GM12878 (cell line): ENCODE measurements around the gene PPP1R26. TPM values are rescaled to one million over a fixed set of nuclear protein-coding genes. Genes with fewer than 3 reads are reported as not detected.

Experiments
- MTA3 ChIP-seq: IDR thresholded peaks from 2 replicates; pipeline ENCODE4 v1.6.1; 2012; ENCODE audit warnings: low read length, inconsistent platforms, borderline replicate concordance
- NRF1 ChIP-seq: conservative IDR thresholded peaks from 2 replicates; pipeline ENCODE4 v1.6.1; 2011; ENCODE audit warnings: mild to moderate bottlenecking, low read depth, low read length, improper control_type of control experiment
- SIX5 ChIP-seq: IDR thresholded peaks from 2 replicates; pipeline ENCODE4 v1.6.1; 2011; ENCODE audit warnings: mild to moderate bottlenecking, low read depth, low read length, moderate library complexity; ENCODE audit not compliant: severe bottlenecking
- TCF3 ChIP-seq: IDR thresholded peaks from 2 replicates; pipeline ENCODE4 v1.6.1; 2012; ENCODE audit warnings: low read depth, mild to moderate bottlenecking, low read length, borderline replicate concordance; ENCODE audit not compliant: insufficient read depth
- TCF7 ChIP-seq: IDR thresholded peaks from 2 replicates; pipeline ENCODE4 v1.6.1; 2014; ENCODE audit warnings: antibody characterized with exemption, borderline replicate concordance
- polyA plus RNA-seq, 11 experiments: library from polyadenylated mRNA; depleted of rRNA in 4 of 11; unstranded in 6 of 11; stranded (reverse) in 5 of 11; fragments of >200 nt; fragmentation: Nextera tagmentation in 4 of 11; fragmentation: Illumina TruSeq in 1 of 11; extraction: Ambion mirVana in 4 of 11; extraction: Trizol in 1 of 11; gene quantifications; 1 replicate in 1 of 11; 2 replicates in 10 of 11; pipeline versions ENCODE4 v1.2.1 to v1.2.3, GENCODE V29; 2011 to 2016; ENCODE audit warnings: inconsistent platforms in 2 of 11, missing spikeins in 2 of 11, low read depth in 1 of 11
- total RNA-seq, 4 experiments: library from RNA; depleted of rRNA in 3 of 4; stranded (reverse); fragments of >200 nt in 3 of 4; fragmentation: Illumina TruSeq in 1 of 4; extraction: Trizol in 1 of 4; gene quantifications; 2 replicates each; pipeline versions ENCODE4 v1.2.1 to v1.2.3, GENCODE V29; 2013 to 2021
- TF ChIP-seq, protein P1 (sequence below): fragments of 150-350 bp; IDR thresholded peaks from 2 replicates; pipeline ENCODE4 v1.6.1; 2016; ENCODE audit warnings: low read depth, low read length
- TF ChIP-seq, protein P2 (sequence below): fragments of 450-650 bp; formaldehyde crosslinking; IDR thresholded peaks from 2 replicates; pipeline ENCODE4 v1.4.0; 2022; ENCODE audit warnings: mild to moderate bottlenecking, moderate library complexity

Gene PPP1R26
- total and polyA plus RNA-seq, 10 of the 15 experiments (the other 5 are each of a cell fraction or from before 2014, with no cell fraction given), result 0.02 to 1.9 (median 0.18) TPM

DNA sequence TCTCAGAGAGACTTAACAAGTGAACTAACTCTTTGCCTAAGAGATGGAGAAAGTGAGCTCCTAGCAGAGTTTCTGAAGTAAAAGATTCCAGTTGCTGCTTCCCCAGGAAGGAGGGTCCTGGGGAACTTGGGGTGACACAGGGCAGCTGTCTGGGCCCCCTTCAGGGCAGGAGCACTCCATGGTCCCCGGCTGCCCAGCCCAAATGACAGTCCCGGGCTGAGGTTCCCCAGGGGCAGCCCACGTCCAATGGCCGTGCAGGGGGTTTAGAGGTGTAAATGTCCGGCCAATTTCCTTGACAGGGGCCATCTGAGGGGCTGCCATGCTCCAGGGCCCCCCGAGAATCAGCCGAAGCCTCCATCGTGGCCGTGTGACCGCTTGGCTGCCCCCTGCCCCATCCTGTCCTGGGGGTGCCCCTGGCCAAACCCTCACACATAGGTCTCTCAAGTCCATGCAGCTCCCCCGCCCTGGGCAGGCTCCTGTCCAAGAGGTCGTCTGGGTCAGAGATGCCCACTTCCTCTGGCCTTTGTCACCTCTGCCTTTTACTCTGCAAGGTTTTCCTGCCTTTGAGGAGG is 5.5 kb upstream of the PPP1R26 start (continued):
- TF ChIP-seq, protein P1, sequence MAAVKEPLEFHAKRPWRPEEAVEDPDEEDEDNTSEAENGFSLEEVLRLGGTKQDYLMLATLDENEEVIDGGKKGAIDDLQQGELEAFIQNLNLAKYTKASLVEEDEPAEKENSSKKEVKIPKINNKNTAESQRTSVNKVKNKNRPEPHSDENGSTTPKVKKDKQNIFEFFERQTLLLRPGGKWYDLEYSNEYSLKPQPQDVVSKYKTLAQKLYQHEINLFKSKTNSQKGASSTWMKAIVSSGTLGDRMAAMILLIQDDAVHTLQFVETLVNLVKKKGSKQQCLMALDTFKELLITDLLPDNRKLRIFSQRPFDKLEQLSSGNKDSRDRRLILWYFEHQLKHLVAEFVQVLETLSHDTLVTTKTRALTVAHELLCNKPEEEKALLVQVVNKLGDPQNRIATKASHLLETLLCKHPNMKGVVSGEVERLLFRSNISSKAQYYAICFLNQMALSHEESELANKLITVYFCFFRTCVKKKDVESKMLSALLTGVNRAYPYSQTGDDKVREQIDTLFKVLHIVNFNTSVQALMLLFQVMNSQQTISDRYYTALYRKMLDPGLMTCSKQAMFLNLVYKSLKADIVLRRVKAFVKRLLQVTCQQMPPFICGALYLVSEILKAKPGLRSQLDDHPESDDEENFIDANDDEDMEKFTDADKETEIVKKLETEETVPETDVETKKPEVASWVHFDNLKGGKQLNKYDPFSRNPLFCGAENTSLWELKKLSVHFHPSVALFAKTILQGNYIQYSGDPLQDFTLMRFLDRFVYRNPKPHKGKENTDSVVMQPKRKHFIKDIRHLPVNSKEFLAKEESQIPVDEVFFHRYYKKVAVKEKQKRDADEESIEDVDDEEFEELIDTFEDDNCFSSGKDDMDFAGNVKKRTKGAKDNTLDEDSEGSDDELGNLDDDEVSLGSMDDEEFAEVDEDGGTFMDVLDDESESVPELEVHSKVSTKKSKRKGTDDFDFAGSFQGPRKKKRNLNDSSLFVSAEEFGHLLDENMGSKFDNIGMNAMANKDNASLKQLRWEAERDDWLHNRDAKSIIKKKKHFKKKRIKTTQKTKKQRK, result no peak
- no peak for TF ChIP-seq TCF7
- no peak for TF ChIP-seq NRF1
- no peak for TF ChIP-seq TCF3
- TF ChIP-seq, protein P2, sequence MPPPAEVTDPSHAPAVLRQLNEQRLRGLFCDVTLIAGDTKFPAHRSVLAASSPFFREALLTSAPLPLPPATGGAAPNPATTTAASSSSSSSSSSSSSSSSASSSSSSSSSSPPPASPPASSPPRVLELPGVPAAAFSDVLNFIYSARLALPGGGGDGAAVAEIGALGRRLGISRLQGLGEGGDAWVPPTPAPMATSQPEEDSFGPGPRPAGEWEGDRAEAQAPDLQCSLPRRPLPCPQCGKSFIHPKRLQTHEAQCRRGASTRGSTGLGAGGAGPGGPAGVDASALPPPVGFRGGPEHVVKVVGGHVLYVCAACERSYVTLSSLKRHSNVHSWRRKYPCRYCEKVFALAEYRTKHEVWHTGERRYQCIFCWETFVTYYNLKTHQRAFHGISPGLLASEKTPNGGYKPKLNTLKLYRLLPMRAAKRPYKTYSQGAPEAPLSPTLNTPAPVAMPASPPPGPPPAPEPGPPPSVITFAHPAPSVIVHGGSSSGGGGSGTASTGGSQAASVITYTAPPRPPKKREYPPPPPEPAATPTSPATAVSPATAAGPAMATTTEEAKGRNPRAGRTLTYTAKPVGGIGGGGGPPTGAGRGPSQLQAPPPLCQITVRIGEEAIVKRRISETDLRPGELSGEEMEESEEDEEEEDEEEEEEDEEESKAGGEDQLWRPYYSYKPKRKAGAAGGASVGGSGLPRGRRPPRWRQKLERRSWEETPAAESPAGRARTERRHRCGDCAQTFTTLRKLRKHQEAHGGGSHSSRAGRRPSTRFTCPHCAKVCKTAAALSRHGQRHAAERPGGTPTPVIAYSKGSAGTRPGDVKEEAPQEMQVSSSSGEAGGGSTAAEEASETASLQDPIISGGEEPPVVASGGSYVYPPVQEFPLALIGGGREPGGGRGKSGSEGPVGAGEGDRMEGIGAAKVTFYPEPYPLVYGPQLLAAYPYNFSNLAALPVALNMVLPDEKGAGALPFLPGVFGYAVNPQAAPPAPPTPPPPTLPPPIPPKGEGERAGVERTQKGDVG (CRISPR knock-in tag), result no peak
- no peak for TF ChIP-seq MTA3
- no peak for TF ChIP-seq SIX5
